ENCODE measurements around the gene EDAR.

Gene EDAR

DNA sequence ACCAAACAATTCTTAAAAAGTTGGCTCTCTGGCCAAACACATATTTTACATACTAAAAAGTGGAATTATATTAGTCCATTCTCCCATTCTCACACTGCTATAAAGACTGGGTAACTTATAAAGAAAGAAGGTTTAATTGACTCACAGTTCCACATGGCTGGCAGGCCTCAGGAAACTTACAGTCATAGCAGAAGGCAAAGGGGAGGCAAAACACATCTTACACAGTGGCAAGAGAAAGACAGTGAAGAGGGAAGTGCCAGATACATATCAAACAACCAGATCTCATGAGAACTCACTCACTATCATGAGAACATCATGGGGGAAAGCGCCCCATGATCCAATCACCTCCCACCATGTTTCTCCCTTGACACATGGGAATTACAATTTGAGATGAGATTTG, 42.6 kb downstream of the EDAR start:
- no peak for TF ChIP-seq CTCF (IDR thresholded peaks at IDR 0.05; ENCODE audit: control insufficient read depth, insufficient read depth, low read depth, low read length, missing control alignments)
- no peak for DNase-seq (ENCODE audit: low read depth)

GRCh38 chr2:108945969-108946368, 43.1 kb downstream of the EDAR start:
- DNase-seq (ENCODE audit: low read depth), result no peak
- no peak overlapping the region for H3K4me3 ChIP-seq (ENCODE audit: control insufficient read depth, low read depth, low read length)

More for the DNA sequence above, 42.6 kb downstream of the EDAR start:
- H3K4me3 ChIP-seq (ENCODE audit: control insufficient read depth, low read depth, low read length), result no peak overlapping the region

GRCh38 chr2:108944601-108945331, 44.3 kb downstream of the EDAR start:
- no peak overlapping the region for H3K4me3 ChIP-seq (ENCODE audit: control insufficient read depth, low read depth, low read length)
- peak; percentile 26 for TF ChIP-seq CTCF (IDR thresholded peaks at IDR 0.05; ENCODE audit: control insufficient read depth, insufficient read depth, low read depth, low read length, missing control alignments)
- DNase-seq (ENCODE audit: low read depth), result no peak

More at GRCh38 chr2:108945969-108946368, 43.1 kb downstream of the EDAR start:
- TF ChIP-seq CTCF (IDR thresholded peaks at IDR 0.05; ENCODE audit: control insufficient read depth, insufficient read depth, low read depth, low read length, missing control alignments), result no peak

- TF ChIP-seq CTCF (IDR thresholded peaks at IDR 0.05; ENCODE audit: control insufficient read depth, insufficient read depth, low read depth, low read length, missing control alignments), result no peak
- no peak overlapping the region for H3K4me3 ChIP-seq (ENCODE audit: control insufficient read depth, low read depth, low read length)
- DNase-seq (ENCODE audit: low read depth), result no peak
These were observed 45.3 kb downstream of the EDAR start for GRCh38 chr2:108943751-108944150.

GRCh38 chr2:108942888-108943287, 46.1 kb downstream of the EDAR start:
- no peak for DNase-seq (ENCODE audit: low read depth)
- TF ChIP-seq CTCF (IDR thresholded peaks at IDR 0.05; ENCODE audit: control insufficient read depth, insufficient read depth, low read depth, low read length, missing control alignments), result no peak
- no peak overlapping the region for H3K4me3 ChIP-seq (ENCODE audit: control insufficient read depth, low read depth, low read length)

DNA sequence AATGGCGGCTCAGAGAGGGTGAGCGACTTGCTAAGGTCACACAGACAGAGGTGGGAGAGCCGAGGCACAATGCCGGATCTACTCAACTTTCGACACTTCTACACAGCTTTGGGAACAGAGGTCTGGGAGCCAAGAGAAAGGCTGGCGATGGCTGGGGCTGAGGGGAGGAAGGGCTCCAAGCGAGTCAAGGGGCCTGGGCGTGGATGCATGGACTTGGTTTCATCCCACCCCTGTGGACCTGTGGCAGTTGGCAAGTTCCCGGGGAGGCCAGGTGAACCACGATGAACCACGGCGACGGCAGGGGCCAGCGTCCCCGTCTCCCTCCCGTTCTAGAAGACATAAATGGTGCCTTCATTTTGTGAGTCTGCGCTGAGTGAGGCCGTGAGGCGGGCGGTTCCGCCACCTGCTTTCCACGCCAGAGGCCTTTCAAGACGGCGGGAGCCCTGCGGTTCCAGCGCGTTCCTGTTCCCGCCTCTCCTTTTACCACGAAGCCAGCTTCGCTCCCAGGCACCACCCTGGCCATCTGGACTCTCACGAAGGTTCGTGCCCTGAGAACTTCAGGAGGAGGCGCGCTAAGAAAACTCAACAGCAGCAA, 46.7 kb downstream of the EDAR start:
- no peak for TF ChIP-seq CTCF (IDR thresholded peaks at IDR 0.05; ENCODE audit: control insufficient read depth, insufficient read depth, low read depth, low read length, missing control alignments)
- no peak overlapping the region for H3K4me3 ChIP-seq (ENCODE audit: control insufficient read depth, low read depth, low read length)
- no peak for DNase-seq (ENCODE audit: low read depth)
